NCI-H1105 (cell line): ENCODE measurements around the gene REV3L.
A peak's percentile ranks its signal among the peaks of the same experiment; 100 is the strongest.

Experiments used
- DNase-seq: peaks from one replicate; lab custom pipeline; 2025; lab: John Stamatoyannopoulos, UW

REV3L gene

DNA sequence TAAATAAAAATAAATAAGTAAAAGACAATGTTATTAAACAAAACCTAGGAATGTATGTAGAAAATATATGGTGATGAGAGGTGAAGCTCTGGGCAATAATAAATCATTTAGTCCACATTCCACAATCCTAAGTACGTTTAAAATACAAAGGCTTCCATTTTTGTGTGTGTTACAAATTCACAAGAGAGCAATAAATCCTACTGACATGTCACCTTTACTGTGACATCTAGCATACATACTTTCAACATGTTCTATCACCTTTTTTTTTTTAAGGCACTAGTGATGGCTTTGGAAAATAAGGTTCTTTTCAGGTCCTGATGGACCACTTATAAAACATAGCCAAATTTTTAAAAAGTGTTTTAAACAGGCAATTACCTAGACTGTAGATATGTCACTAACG is 12.0 kb downstream of the REV3L start:
- no peak for DNase-seq

DNA sequence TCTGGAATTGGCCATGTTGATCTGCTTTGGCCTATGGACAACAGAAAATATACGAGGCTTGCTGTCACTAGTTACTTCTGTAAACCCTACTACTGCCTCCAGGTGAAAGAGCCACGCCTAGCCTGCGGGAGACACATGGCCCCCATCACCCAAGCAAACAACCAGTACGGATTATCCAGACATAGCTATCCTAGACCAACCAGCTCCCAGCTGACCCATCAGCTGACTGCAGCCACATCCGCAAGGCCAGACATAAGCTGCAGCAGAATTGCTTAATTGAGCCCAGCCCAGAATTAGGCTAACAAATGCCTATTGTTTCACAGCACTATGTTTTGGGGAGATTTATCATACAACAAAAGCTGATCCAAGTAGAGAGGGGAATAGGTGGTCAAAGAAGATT is 13.5 kb downstream of the REV3L start:
- DNase-seq: peak; percentile 47

DNA sequence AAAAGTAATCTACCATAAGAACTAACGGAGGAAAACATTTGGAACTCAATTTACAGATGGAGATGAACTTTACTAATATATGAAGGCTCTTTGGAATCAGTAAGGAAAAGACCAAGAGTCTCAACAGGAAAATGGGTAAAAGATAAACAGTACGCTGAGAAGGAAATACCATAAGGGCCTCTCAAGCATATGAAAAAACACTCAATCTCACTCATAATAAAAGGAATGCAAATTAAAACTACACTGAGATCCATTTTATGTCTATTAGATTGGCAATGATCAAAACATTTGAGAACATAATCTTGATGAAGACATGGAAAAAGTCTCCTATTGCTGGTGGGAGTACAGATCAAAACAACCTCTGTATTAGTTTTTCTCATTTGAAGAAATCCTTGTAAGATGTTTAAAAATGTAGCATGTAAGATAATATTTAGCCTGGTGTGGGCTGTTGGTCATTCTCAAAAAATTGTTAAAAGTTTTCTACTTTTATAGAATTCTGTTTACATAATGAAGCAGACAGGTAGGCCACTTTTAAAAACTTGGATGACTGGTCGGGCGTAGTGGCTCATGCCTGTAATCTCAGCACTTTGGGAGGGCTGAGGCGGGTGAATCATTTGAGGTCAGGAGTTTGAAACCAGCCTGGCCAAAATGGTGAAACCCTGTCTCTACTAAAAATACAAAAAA is 14.5 kb downstream of the REV3L start:
- DNase-seq: no peak

DNA sequence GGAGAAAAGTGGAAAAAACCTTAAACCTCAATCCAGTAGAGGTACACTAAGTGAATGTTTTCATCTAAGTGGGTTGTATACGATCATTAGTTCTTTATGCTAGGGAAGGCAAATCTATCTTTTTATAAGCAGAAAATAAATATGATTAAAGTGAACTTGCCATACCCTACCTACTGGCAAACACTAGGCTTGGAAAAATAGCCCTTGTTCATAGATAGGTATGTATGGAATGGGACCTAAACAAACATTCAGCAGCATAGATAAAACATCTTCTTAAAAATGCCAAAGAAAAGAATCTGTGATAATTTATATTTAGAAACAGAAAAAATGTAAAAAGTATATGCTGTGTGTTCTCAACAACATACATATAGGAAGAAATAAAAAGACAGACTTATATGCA is 18.8 kb downstream of the REV3L start:
- DNase-seq: no peak

DNA sequence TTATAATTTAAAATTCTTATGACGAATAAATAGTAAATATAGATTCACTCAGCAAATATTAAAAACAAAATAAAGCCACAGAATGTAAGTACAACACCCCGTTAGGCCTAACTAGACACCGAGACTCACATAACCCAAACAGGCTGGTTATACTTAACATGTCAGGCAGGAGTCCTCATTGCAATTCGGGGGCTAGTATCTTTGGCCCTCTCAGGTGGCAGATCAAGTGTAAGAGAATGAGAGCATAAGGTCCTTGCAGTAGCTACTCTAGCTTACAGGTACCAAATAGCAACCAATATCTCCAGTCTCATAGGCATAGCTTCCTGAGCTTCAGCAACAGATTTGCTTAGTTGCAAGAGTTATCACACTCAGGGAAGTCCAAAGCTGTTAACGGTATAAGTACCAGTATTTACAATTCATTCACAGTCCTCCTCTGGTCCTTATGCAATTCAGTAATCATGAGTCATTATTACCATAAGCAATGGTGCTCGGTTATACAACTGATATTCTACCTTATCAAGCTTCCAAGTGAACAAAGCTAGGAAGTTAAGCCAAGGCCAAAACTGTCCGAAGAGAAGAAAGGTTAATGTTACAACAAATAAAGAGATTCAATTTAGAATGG is 20.1 kb downstream of the REV3L start:
- DNase-seq: no peak

DNA sequence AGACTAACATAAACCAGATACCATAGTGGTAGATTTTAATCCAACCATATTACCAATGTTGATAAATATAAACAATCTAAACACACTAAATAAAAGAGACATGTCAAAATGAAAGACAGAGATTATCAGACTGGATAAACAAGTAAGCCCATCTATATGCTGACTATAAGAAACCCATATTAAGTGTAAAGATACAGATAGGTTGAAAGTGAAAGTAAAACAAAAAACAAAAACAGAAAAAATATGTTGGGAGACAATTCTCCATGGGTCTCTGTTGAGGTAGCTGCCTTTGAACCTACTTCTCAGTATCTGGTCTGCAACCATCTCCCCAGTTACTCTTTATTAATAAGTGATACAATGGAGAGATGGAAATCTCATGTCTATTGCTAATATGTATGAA is 21.2 kb downstream of the REV3L start:
- DNase-seq: no peak

DNA sequence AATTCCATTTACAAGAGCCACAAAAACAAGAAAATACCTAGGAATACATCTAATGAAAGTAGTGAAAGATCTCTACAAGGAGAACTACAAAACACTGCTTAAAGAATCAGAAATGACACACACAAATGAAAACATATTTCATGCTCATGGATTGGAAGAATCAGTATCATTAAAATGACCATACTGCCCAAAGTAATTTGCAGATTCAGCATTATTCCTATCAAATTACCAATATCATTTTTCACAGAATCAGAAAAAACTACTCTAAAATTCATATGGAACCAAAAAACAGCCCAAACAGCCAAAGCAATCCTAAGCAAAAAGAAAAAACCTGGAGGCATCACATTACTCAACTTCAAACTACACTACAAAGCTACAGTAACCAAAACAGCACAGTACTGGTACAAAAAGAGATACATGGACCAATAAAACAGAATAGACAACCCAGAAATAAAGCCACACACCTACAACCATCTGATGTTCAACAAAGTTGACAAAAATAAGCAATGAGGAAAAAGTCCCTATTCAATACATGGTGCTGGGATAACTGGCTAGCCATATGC is 24.3 kb downstream of the REV3L start:
- DNase-seq: no peak

DNA sequence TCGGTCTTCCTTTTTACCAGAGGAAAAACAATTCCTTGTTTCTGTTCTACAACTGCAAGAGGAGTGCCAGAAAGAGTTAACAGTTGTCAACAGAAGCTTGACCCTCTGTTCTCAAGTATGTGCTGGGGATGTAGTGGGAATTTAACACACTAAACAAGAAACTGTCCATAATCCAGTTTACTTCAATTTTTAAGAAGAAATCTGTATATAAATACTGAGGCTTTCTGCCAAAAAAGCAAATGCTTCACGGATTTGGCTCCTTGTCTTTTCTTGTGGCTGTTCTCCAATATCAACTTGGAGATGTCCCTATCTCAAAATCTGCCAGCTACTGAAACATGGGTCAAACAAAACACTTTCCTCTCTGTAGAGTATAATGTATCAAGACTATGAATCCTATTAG is 26.8 kb downstream of the REV3L start:
- DNase-seq: no peak

DNA sequence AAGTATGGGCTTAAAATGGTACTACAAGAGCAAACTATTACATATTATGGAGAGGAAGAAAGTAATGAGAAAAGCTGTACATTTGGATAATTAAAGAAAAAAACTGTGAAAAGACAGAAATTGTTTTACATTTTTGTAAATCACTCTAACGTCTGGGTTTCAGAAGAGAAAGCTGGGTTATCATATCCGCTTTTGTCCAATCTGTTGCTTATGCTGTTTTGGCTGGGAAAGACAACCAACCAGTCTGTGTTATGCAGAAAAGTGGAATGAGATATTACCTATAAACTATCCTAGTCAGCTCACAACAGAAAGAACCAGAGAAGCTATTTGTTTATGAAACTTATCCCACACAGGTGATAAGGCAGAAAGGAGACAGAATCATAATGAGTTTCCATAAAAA is 32.4 kb downstream of the REV3L start:
- DNase-seq: no peak

DNA sequence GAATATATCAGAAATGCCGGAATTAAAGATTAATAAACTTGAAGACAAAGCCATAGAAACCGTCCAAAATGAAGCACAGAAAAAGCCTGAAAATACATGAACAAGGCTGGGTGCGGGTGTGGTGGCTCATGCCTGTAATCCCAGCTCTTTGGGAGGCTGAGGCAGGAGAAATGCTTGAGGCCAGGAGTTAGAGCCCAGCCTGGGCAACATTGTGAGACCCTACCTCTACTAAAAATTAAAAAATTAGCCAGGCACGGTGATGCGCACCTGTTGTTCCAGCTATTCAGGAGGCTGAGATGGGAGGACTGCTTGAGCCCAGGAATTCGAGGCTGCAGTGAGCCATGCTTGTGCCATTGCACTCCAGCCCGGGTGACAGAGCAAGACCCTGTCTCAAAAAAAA is 32.9 kb downstream of the REV3L start:
- no peak for DNase-seq

DNA sequence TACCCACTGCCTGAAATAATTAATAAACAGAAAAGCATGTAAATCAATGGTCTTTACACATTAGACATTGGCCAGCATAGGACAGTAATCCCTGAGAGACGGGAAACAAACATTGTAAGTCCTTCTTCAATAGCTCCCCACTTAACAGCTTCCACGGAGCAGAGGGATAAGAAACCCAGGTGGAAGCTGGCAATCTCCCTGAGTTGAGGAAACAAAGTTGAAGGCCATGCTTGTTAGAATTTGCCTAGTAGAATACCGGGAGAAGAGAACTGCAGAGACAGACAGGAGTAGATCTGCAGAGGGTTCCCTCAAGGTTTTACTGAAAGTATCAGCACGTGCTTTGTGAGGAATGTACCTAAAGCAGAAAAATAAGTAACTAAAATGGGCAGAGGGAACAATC is 33.9 kb downstream of the REV3L start:
- no peak for DNase-seq

DNA sequence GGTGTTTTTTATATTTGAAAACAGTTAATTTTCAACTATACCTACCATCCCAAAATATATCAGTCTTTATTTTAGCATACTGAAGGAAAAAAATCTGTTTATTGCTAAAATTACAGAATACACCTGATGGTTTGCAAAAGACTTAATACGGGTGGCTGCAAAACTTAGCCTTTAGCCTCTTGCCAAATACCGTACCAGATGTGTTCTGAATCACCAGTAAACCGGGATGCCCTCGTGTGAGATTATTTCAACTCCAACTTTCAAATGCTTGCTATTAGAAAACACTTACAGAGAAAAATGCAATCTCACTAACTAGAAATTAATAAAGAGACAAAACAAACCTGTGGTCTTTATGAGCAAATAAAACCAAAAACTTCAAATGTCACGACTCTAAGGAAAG is 36.0 kb downstream of the REV3L start:
- DNase-seq: no peak

DNA sequence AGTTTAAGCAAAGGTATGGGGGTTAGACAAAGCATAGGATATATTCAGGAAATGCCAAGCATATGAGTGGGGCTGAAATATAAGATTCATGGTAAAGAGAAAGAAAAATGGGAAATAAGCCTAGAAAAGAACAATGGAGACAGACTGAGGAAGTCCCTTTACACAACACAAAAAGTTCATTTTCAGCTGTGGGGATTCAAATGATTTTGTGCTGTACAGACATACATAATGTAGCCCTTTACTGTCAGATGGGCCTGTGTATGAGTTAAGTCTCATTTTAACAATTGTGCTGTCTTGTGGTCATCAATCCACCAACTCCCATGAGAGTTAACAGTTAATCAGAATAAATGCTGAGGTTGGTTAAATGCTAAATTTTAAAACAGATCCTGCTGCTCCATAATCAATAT is 37.2 kb downstream of the REV3L start:
- no peak for DNase-seq

DNA sequence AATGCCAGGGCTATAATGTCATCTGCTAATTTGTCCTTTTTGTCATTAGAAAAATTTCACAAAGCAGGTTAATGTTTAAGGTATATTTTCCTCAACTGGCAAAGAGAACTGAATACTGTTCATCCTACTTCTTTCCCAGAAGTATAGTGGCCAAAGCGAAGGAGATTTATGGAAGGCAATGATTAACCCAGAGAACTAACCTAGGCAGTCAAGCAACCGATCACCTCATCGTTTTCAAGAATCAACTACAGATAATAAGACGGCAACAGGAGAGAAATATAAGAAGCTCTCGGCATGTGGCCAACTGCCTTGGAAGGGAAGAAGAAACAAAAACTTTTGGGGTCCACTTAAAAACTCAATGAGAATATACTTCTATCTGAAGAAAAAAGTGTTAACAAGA is 38.2 kb downstream of the REV3L start:
- DNase-seq: no peak

DNA sequence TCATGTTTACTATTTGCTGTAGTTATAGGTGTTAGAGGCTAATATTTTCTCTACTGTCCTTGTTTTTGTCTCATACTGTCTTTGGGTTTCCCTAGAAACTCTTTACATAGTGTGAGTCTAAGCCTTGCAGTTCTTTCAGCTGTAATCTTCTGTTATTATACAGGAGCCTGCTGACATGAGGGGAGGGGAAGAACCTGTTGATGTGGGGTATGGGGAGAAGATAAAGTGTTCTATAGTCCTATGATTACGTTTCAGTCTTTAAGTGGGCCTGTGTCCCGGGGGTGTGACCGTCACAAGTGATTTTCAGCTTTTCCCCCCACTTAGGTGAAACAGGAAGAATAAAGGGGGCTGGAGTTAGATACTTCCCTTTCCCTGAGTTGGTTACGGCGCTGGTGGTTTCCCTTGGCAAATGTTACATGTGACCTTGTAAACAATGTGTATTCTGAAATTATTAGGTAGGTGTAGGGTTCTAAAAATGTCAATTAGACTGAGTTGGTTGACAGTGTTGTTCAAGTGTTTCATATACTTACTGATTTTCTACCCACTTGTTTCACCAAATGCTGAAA is 41.3 kb downstream of the REV3L start:
- no peak for DNase-seq

DNA sequence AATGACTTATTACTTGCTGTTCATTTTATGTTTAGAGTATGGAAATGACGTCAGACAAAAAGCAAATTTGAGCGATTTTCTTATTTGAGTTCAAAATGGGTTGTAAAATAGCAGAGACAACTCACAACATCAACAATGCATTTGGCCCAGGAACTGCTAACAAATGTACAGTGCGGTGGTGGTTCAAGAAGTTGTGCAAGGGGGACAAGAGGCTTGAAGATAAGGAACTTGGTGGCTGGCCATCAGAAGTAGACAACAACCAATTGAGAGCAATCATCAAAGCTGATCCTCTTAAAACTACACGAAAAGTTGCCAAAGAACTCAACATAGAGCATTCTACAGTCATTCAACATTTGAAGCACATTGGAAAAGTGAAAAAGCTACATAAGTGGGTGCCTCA is 43.8 kb downstream of the REV3L start:
- DNase-seq: no peak

DNA sequence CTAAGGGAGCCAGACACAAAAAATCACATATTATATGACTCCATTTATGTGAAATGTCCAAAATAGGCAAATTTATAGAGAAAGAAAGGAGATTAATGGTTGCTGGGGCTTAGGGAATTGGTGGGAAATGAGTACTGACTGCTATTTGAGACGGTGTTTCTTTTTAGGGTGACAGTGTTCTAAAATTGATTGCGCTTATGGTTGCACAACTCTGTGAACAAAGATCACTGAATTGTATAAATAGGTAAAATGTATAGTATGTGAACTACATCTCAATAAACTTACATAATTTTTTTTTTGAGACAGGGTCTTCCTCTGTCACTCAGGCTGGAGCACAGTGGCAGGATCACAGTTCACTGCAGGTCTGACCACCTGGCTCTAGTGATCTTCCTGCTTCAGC is 45.4 kb downstream of the REV3L start:
- no peak for DNase-seq

DNA sequence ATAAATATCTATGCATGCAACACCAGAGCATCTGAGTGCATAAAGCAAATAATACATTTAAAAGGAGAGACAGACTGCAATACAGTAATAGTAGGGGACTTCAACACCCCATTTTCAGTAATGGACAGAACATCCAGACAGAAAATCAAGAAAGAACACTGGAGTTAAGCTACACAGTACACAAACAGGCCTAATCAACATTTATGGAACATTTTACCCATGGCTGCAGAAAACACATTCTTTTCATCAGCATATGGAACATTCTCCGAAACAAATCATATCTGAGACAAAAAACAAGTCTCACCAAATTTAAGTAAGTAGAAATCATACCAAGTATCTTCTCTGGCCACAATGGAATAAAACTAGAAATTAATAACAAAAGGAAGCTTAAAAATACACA is 50.5 kb downstream of the REV3L start:
- no peak for DNase-seq

DNA sequence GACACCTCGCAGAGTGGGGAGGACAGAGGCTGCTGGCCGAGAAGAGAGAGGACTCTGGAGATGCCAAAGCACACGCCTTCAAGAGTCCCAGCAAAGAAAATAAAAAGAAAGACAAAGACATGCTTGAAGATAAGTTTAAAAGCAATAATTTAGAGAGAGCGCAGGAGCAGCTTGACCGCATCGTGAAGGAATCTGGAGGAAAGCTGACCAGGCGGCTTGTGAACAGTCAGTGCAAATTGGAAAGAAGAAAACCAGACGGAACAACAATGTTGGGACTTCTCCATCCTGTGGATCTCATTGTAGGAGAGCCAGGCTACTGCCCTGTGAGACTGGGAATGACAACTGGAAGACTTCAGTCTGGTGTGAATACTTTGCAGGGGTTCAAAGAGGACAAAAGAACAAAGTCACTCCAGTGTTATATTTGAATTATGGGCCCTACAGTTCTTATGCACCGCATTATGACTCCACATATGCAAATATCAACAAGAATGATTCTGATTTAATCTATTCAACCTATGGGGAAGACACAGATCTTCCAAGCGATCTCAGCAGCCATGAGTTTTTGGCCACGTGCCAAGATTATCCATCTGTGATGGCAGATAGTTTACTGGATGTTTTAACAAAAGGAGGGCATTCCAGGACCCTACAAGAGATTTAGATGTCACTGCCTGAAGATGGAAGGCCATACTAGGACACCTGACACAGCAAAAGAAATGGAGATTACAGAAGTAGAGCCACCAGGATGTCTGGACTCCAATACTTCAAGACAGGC is 52.2 kb downstream of the REV3L start:
- no peak for DNase-seq

DNA sequence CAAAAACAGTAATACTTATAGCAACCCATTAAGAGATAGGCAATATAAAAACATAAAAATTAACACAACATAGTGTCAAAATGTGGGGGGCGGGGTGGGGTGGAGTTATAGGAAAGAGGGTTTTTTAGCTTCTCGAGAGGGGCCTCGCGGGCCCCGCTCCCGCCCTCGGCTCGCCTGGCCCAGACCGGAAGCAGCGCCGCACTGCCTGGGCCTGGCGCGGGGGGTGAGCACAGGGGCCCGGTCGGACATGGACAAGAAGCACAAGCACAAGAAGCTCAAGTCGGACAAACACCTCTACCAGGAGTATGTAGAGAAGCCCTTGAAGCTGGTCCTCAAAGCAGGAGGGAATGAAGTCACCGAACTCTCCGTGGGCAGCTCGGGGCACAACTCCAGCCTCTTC is 53.4 kb downstream of the REV3L start:
- no peak for DNase-seq

DNA sequence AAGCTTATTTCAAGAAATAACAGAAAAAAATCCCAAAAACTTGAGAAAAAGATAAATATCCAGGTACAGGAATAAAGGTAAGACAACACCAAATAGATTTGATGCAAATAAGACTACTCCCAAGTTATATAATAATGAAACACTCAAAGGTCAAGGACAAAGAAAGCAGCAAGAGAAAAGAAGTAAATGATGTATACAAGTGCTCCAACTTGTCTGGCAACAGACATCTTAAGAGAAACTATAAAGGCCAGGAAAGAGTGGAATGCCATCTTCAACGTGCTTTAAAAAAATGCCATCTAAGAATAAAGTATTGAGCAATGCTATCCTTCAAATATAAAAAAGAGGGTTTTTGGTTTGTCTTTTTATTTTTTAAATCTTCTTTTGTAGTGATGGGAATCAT is 54.2 kb downstream of the REV3L start:
- DNase-seq: no peak

DNA sequence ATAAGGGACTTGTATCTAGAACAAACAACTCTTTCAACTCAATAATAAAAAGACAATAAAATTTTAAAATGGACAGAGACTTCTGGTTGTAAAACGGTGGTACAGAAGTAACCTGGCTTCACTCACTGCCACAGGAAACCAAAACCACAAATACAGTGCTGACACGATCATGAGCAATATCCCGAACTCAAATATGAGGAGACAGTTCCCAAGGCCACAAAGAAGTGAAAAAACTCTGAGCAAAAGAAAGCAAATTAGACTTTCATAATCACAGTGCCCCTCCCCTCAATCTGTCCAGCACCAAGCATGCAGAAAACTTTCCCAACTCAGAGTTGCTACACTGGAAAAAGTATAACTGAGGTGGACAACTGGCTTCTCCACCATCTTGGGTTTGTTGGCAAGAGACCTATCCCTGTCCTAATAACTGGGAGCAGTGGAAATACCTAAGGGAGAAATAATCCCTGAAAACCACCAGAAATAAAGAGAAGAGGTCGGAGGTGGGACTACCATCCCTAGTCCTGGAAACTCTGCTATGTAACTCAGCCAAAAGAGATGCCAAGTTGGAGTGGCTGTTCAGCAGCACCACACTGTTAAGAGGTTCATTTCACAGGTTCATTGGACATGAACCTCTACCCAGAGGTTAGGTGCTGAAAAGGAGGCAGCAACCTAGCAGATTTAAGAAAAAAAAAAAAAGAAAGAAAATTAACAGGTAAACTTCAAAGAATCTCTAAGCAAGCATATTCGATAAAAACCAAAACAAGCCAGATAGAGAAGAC is 55.5 kb downstream of the REV3L start:
- DNase-seq: no peak
